HG02610 (cell line): ENCODE results near the gene PCDHGB5.
"Not testable (repeated sequence)": the region's sequence is repeated elsewhere in the genome, so short reads cannot be mapped to it uniquely, and the experiment has no call there.

Experiments
- ATAC-seq: cut with Tn5 transposase; IDR thresholded peaks from one replicate; pipeline ENCODE4 v1.9.1; 2021; ENCODE audit warnings: mild to moderate bottlenecking, moderate library complexity; ENCODE audit not compliant: unreplicated experiment

Gene PCDHGB5

GRCh38 chr5:141409598-141410306 lies 12.0 kb downstream of the PCDHGB5 start:
- no peak for ATAC-seq

DNA sequence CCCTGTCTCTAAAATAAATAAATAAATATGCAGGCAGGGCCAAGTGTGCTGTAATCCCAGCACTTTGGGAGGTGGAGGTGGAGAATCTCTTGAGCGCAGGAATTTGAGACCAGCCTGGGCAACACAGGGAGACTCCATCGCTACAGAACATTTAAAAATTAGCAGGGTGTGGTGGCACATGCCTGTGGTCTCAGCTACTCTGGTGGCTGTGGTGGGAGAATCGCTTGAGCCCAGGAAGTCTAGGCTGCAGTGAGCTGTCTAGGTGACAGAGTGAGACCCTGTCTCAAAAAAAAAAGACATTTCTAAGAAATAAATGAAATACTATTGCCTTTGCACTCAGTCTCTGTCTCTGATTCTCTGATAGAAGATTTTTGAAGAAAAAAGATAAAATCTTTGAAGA lies 13.8 kb downstream of the PCDHGB5 start:
- ATAC-seq, result no peak

- ATAC-seq, result peak; percentile 51
Measured at GRCh38 chr5:141412854-141413539, 15.2 kb downstream of the PCDHGB5 start, which contains the start of gene PCDHGA10. PCDHGA10 (plus strand) TSS chr5:141412987; CDS start chr5:141413176, 189 bp downstream.

GRCh38 chr5:141413540-141414069 lies 15.9 kb downstream of the PCDHGB5 start:
- ATAC-seq, result no peak

- ATAC-seq, result not testable (repeated sequence)
Measured at GRCh38 chr5:141414548-141415274, 17.0 kb downstream of the PCDHGB5 start.

GRCh38 chr5:141415275-141415618 lies 17.5 kb downstream of the PCDHGB5 start:
- ATAC-seq, result not testable (repeated sequence)

GRCh38 chr5:141417494-141418172 lies 19.9 kb downstream of the PCDHGB5 start, which contains the start of gene PCDHGB7:
PCDHGB7 (plus strand) TSS chr5:141417677; CDS start chr5:141417860, 183 bp downstream.
- peak; percentile 91 for ATAC-seq

- no peak for ATAC-seq
Measured at GRCh38 chr5:141419074-141419880, 21.5 kb downstream of the PCDHGB5 start.

DNA sequence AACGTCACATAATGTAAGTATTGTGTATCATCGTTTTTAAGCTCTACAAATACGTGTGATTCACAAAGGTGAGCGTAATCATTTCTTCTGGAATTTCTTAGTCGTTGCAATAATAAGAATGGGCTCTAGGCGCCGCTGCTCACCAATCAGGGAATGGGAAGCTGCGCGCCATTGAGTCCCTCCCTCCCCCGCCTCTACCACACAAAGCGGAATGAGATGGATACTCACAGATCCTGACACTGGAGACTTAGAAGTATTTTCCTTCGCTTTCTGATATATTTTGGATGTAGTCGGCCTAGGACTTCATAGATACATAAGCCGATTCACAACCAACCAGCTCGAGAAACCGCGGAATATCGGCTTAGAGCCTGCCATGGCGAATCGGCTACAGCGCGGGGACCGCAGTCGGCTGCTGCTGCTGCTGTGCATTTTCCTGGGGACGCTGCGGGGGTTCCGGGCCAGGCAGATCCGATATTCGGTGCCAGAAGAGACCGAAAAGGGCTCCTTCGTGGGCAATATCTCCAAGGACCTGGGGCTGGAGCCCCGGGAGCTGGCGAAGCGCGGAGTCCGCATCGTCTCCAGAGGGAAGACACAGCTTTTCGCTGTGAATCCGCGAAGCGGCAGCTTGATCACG lies 23.2 kb downstream of the PCDHGB5 start, which contains the start of gene PCDHGA11:
PCDHGA11 (plus strand) TSS at position 197 of the 634 bp plus-strand sequence; CDS start at position 374, 177 bp downstream.
- ATAC-seq, result peak; percentile 51

DNA sequence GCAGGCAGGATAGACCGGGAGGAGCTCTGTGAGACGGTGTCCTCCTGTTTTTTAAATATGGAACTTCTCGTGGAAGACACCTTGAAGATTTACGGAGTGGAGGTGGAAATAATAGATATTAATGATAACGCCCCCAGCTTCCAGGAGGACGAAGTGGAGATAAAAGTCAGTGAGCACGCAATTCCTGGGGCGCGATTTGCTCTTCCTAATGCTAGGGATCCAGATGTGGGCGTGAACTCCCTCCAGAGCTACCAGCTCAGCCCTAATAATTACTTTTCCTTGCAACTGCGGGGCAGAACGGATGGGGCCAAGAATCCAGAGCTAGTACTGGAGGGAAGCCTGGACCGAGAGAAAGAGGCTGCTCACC lies 23.7 kb downstream of the PCDHGB5 start:
- no peak for ATAC-seq

GRCh38 chr5:141422742-141423291 lies 25.1 kb downstream of the PCDHGB5 start:
- no peak for ATAC-seq

DNA sequence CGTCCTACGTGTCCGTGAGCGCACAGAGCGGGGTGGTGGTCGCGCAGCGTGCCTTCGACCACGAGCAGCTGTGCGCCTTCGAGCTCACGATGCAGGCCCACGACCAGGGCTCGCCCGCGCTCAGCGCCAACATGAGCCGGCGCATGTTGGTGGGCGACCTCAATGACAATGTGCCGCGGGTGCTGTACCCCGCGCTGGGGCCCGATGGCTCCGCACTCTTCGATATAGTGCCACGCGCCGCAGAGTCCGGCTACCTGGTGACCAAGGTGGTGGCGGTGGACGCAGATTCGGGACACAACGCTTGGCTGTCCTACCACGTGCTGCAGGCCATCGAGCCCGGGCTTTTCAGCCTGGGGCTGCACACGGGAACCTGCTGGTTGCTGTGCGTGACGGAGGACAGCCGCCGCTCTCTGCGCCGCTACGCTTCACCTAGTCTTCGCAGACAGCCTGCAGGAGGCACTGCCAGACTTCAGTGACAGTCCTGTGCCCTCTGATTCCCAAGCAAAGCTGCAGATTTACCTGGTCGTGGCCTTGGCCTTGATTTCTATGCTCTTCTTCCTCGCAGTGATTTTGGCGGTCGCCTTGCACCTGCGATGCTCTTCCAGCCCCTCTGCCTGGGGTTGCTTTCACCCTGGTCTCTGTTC lies 30.2 kb downstream of the PCDHGB5 start:
- no peak for ATAC-seq

GRCh38 chr5:141430332-141431113 lies 32.8 kb downstream of the PCDHGB5 start, which contains the start of gene PCDHGA12:
PCDHGA12 (plus strand) TSS chr5:141430507; CDS start chr5:141430760, 253 bp downstream.
- no peak for ATAC-seq

DNA sequence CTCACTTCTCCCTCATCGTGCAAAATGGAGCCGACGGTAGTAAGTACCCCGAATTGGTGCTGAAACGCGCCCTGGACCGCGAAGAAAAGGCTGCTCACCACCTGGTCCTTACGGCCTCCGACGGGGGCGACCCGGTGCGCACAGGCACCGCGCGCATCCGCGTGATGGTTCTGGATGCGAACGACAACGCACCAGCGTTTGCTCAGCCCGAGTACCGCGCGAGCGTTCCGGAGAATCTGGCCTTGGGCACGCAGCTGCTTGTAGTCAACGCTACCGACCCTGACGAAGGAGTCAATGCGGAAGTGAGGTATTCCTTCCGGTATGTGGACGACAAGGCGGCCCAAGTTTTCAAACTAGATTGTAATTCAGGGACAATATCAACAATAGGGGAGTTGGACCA lies 33.5 kb downstream of the PCDHGB5 start:
- ATAC-seq, result no peak

- ATAC-seq, result not testable (repeated sequence)
Measured at GRCh38 chr5:141432308-141432707, 34.6 kb downstream of the PCDHGB5 start.

DNA sequence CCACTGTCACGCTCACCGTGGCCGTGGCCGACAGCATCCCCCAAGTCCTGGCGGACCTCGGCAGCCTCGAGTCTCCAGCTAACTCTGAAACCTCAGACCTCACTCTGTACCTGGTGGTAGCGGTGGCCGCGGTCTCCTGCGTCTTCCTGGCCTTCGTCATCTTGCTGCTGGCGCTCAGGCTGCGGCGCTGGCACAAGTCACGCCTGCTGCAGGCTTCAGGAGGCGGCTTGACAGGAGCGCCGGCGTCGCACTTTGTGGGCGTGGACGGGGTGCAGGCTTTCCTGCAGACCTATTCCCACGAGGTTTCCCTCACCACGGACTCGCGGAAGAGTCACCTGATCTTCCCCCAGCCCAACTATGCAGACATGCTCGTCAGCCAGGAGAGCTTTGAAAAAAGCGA lies 35.0 kb downstream of the PCDHGB5 start:
- not testable (repeated sequence) for ATAC-seq

GRCh38 chr5:141434006-141434405 lies 36.3 kb downstream of the PCDHGB5 start:
- ATAC-seq, result no peak

- no peak for ATAC-seq
Measured at GRCh38 chr5:141437221-141437620, 39.5 kb downstream of the PCDHGB5 start.
